ENCODE measurements around the gene COL23A1.

DNA sequence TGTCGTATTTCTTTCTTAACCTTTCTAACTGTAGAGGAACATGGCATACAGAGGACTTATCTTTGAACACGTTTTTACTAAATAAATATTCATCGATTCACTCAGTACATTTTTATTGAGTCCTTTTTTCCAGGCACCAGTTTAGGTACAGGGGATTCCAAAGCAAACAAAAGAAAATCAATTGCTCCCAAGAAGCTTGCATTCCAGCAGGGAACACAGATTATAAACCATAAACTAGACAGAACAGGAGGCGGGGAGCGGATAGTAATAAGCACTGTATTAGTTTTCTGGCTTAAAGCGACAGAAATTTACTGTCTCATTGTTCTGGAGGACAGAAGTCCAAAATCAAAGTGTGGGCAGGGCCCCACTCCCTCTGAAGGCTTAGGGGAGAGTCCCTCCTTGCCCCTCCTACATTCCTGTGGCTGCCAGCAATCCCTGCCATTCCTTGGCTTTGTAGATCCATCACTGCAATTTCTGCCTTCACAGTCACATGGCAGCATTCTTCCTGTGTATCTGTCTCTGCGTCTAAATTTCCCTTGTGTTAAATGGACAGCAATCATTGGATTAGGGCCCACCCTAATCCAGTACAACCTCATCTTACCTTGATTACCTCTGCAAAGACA is 115.5 kb downstream of the COL23A1 start:
- no peak for TF ChIP-seq POLR2A (IDR thresholded peaks at IDR 0.05; ENCODE audit: low read depth)
- TF ChIP-seq, protein P1, sequence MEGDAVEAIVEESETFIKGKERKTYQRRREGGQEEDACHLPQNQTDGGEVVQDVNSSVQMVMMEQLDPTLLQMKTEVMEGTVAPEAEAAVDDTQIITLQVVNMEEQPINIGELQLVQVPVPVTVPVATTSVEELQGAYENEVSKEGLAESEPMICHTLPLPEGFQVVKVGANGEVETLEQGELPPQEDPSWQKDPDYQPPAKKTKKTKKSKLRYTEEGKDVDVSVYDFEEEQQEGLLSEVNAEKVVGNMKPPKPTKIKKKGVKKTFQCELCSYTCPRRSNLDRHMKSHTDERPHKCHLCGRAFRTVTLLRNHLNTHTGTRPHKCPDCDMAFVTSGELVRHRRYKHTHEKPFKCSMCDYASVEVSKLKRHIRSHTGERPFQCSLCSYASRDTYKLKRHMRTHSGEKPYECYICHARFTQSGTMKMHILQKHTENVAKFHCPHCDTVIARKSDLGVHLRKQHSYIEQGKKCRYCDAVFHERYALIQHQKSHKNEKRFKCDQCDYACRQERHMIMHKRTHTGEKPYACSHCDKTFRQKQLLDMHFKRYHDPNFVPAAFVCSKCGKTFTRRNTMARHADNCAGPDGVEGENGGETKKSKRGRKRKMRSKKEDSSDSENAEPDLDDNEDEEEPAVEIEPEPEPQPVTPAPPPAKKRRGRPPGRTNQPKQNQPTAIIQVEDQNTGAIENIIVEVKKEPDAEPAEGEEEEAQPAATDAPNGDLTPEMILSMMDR (IDR thresholded peaks at IDR 0.05) = no peak
- TF ChIP-seq EP300 (IDR thresholded peaks at IDR 0.05) = no peak
- TF ChIP-seq POLR2AphosphoS5 (IDR thresholded peaks at IDR 0.05) = no peak
